ENCODE results near the gene HLA-F.

Gene HLA-F

GRCh38 chr6:29710281-29710941, 12.8 kb upstream of the HLA-F start:
- no peaks in the 10 kb centered on the region for H3K27me3 ChIP-seq (ENCODE audit: insufficient read depth, low read length)
- no peak overlapping the region for H2AK5ac ChIP-seq (ENCODE audit: low read length)
- H4K8ac ChIP-seq (ENCODE audit: low read depth, low read length), result no peak overlapping the region
- H3K14ac ChIP-seq (ENCODE audit: low read length), result no peak overlapping the region
- H3K4me1 ChIP-seq (ENCODE audit: control insufficient read depth in 1 of 2, insufficient read depth in 2 of 2, low read length in 2 of 2), result no peaks in the 10 kb centered on the region
- H3K79me2 ChIP-seq (ENCODE audit: control insufficient read depth, insufficient read depth, low read length, poor library complexity), result no peaks in the 10 kb centered on the region
- H4K12ac ChIP-seq (ENCODE audit: low read depth, low read length), result no peak overlapping the region
- no peak overlapping the region for H4K91ac ChIP-seq (ENCODE audit: low read depth, low read length)
- no peak overlapping the region for H2BK12ac ChIP-seq (ENCODE audit: low read length)
- H3K18ac ChIP-seq (ENCODE audit: low read length), result no peak overlapping the region
- H3K79me1 ChIP-seq (ENCODE audit: low read length), result no peaks in the 10 kb centered on the region
- no peak overlapping the region for H3K4ac ChIP-seq (ENCODE audit: low read depth, low read length)
- no peak overlapping the region for H2AFZ ChIP-seq (ENCODE audit: insufficient read depth, low read length, poor library complexity)
- peaks cover 1% of the 10 kb centered on the region for H3K9me3 ChIP-seq (ENCODE audit: insufficient read depth, low read depth, low read length)
- no peaks in the 10 kb centered on the region for H3K36me3 ChIP-seq (ENCODE audit: control insufficient read depth in 1 of 2, insufficient read depth in 2 of 2, low read length in 2 of 2)
- no peak overlapping the region for H2BK120ac ChIP-seq (ENCODE audit: insufficient read depth, low read length, poor library complexity)
- no peak overlapping the region for H3K4me3 ChIP-seq (ENCODE audit: low read depth, low read length)
- no peak for DNase-seq
- no peak overlapping the region for H3K23ac ChIP-seq (ENCODE audit: low read length)
- H3K4me2 ChIP-seq (ENCODE audit: low read length), result no peak overlapping the region
- no CpG with 5 or more reads among the region's 8 CpGs for WGBS (ENCODE audit: extremely low coverage, insufficient coverage, insufficient read length)
- H3K27ac ChIP-seq (ENCODE audit: low read depth, low read length), result no peak overlapping the region
- no peak overlapping the region for H2BK5ac ChIP-seq (ENCODE audit: low read depth, low read length, poor library complexity)
- no peak overlapping the region for H3K9ac ChIP-seq (ENCODE audit: low read length)

GRCh38 chr6:29720863-29721262, 2.4 kb upstream of the HLA-F start:
- no peaks in the 10 kb centered on the region for H3K79me2 ChIP-seq (ENCODE audit: control insufficient read depth, insufficient read depth, low read length, poor library complexity)

GRCh38 chr6:29723666-29724588, 693 bp downstream of the HLA-F start:
- Histone ChIP-seq H3K4ac (ENCODE audit: low read depth, low read length) (no peak overlapping the region), H3K27ac (ENCODE audit: low read depth, low read length) (no peak overlapping the region), H3K27me3 (ENCODE audit: insufficient read depth, low read length) (peaks cover 27% of the 10 kb centered on the region), H4K91ac (ENCODE audit: low read depth, low read length) (no peak overlapping the region), H4K8ac (ENCODE audit: low read depth, low read length) (no peak overlapping the region), H2AK5ac (ENCODE audit: low read length) (no peak overlapping the region), H3K18ac (ENCODE audit: low read length) (no peak overlapping the region), H2AFZ (ENCODE audit: insufficient read depth, low read length, poor library complexity) (peak overlapping the region; percentile 4), H2BK5ac (ENCODE audit: low read depth, low read length, poor library complexity) (no peak overlapping the region), H3K9ac (ENCODE audit: low read length) (no peak overlapping the region), H2BK12ac (ENCODE audit: low read length) (no peak overlapping the region), H3K9me3 (ENCODE audit: insufficient read depth, low read depth, low read length) (no peaks in the 10 kb centered on the region), H4K12ac (ENCODE audit: low read depth, low read length) (no peak overlapping the region), H3K23ac (ENCODE audit: low read length) (no peak overlapping the region), H3K79me2 (ENCODE audit: control insufficient read depth, insufficient read depth, low read length, poor library complexity) (no peaks in the 10 kb centered on the region), H3K14ac (ENCODE audit: low read length) (no peak overlapping the region), H3K36me3 (ENCODE audit: control insufficient read depth in 1 of 2, insufficient read depth in 2 of 2, low read length in 2 of 2) (no peaks in the 10 kb centered on the region), H3K4me3 (ENCODE audit: low read depth, low read length) (peak overlapping the region; percentile 68), H3K79me1 (ENCODE audit: low read length) (no peaks in the 10 kb centered on the region), H3K4me1 (ENCODE audit: control insufficient read depth in 1 of 2, insufficient read depth in 2 of 2, low read length in 2 of 2) (peaks cover 5 to 6% of the 10 kb centered on the region in 2 experiments), H2BK120ac (ENCODE audit: insufficient read depth, low read length, poor library complexity) (no peak overlapping the region), H3K4me2 (ENCODE audit: low read length) (peak overlapping the region; percentile 79)
- WGBS (ENCODE audit: extremely low coverage, insufficient coverage, insufficient read length), result no CpG with 5 or more reads among the region's 76 CpGs
- peak in 1 of 2 donors; percentile 44 for DNase-seq

More at GRCh38 chr6:29720863-29721262, 2.4 kb upstream of the HLA-F start:
- Histone ChIP-seq H3K14ac (ENCODE audit: low read length) (no peak overlapping the region), H4K91ac (ENCODE audit: low read depth, low read length) (no peak overlapping the region), H3K27me3 (ENCODE audit: insufficient read depth, low read length) (peaks cover 27% of the 10 kb centered on the region), H3K36me3 (ENCODE audit: control insufficient read depth in 1 of 2, insufficient read depth in 2 of 2, low read length in 2 of 2) (no peaks in the 10 kb centered on the region), H3K18ac (ENCODE audit: low read length) (no peak overlapping the region), H2BK120ac (ENCODE audit: insufficient read depth, low read length, poor library complexity) (no peak overlapping the region), H3K9me3 (ENCODE audit: insufficient read depth, low read depth, low read length) (no peaks in the 10 kb centered on the region), H2BK5ac (ENCODE audit: low read depth, low read length, poor library complexity) (no peak overlapping the region), H3K27ac (ENCODE audit: low read depth, low read length) (no peak overlapping the region), H3K4me1 (ENCODE audit: control insufficient read depth in 1 of 2, insufficient read depth in 2 of 2, low read length in 2 of 2) (peaks cover 5 to 6% of the 10 kb centered on the region in 2 experiments), H4K8ac (ENCODE audit: low read depth, low read length) (no peak overlapping the region), H3K4me3 (ENCODE audit: low read depth, low read length) (no peak overlapping the region), H3K4ac (ENCODE audit: low read depth, low read length) (no peak overlapping the region), H3K23ac (ENCODE audit: low read length) (no peak overlapping the region), H2AFZ (ENCODE audit: insufficient read depth, low read length, poor library complexity) (no peak overlapping the region), H4K12ac (ENCODE audit: low read depth, low read length) (no peak overlapping the region), H2BK12ac (ENCODE audit: low read length) (no peak overlapping the region), H3K4me2 (ENCODE audit: low read length) (no peak overlapping the region), H3K9ac (ENCODE audit: low read length) (no peak overlapping the region), H3K79me1 (ENCODE audit: low read length) (no peaks in the 10 kb centered on the region), H2AK5ac (ENCODE audit: low read length) (no peak overlapping the region)
- no CpG with 5 or more reads among the region's 2 CpGs for WGBS (ENCODE audit: extremely low coverage, insufficient coverage, insufficient read length)
- no peak for DNase-seq

- H3K4me2 ChIP-seq (ENCODE audit: low read length), result no peak overlapping the region
- H4K91ac ChIP-seq (ENCODE audit: low read depth, low read length), result no peak overlapping the region
- H3K27ac ChIP-seq (ENCODE audit: low read depth, low read length), result no peak overlapping the region
- H4K8ac ChIP-seq (ENCODE audit: low read depth, low read length), result no peak overlapping the region
- no peak overlapping the region for H3K14ac ChIP-seq (ENCODE audit: low read length)
- no peaks in the 10 kb centered on the region for H3K9me3 ChIP-seq (ENCODE audit: insufficient read depth, low read depth, low read length)
- H3K79me1 ChIP-seq (ENCODE audit: low read length), result no peaks in the 10 kb centered on the region
- no peaks in the 10 kb centered on the region for H3K79me2 ChIP-seq (ENCODE audit: control insufficient read depth, insufficient read depth, low read length, poor library complexity)
- H3K23ac ChIP-seq (ENCODE audit: low read length), result no peak overlapping the region
- peaks cover 27% of the 10 kb centered on the region for H3K27me3 ChIP-seq (ENCODE audit: insufficient read depth, low read length)
- no peak overlapping the region for H3K4me3 ChIP-seq (ENCODE audit: low read depth, low read length)
- H2BK12ac ChIP-seq (ENCODE audit: low read length), result no peak overlapping the region
- no peak overlapping the region for H3K4ac ChIP-seq (ENCODE audit: low read depth, low read length)
- H2BK120ac ChIP-seq (ENCODE audit: insufficient read depth, low read length, poor library complexity), result no peak overlapping the region
- no peak overlapping the region for H2AFZ ChIP-seq (ENCODE audit: insufficient read depth, low read length, poor library complexity)
- no peak overlapping the region for H2AK5ac ChIP-seq (ENCODE audit: low read length)
- H3K18ac ChIP-seq (ENCODE audit: low read length), result no peak overlapping the region
- peaks cover 5 to 6% of the 10 kb centered on the region in 2 experiments for H3K4me1 ChIP-seq (ENCODE audit: control insufficient read depth in 1 of 2, insufficient read depth in 2 of 2, low read length in 2 of 2)
- DNase-seq, result no peak
- H3K36me3 ChIP-seq (ENCODE audit: control insufficient read depth in 1 of 2, insufficient read depth in 2 of 2, low read length in 2 of 2), result no peaks in the 10 kb centered on the region
- H4K12ac ChIP-seq (ENCODE audit: low read depth, low read length), result no peak overlapping the region
- no CpG with 5 or more reads among the region's 11 CpGs for WGBS (ENCODE audit: extremely low coverage, insufficient coverage, insufficient read length)
- no peak overlapping the region for H2BK5ac ChIP-seq (ENCODE audit: low read depth, low read length, poor library complexity)
- H3K9ac ChIP-seq (ENCODE audit: low read length), result no peak overlapping the region
These were observed 2.0 kb downstream of the HLA-F start for GRCh38 chr6:29724937-29725869.
